ENCODE data around the gene TAF1.
"Not testable (repeated sequence)": the region's sequence is repeated elsewhere in the genome, so short reads cannot be mapped to it uniquely, and the experiment has no call there.

Gene TAF1

GRCh38 chrX:71510161-71510560 lies 144.0 kb downstream of the TAF1 start:
- no peak for DNase-seq (ENCODE audit: low read depth)

GRCh38 chrX:71513731-71514130 lies 147.6 kb downstream of the TAF1 start:
- not testable (repeated sequence) for DNase-seq (ENCODE audit: low read depth)

- no peak for DNase-seq (ENCODE audit: low read depth)
Measured at GRCh38 chrX:71514367-71515037, 148.3 kb downstream of the TAF1 start.

GRCh38 chrX:71515038-71515396 lies 148.9 kb downstream of the TAF1 start:
- no peak for DNase-seq (ENCODE audit: low read depth)

Data from stimulated activated CD4-positive, alpha-beta T cell treated with anti-CD3 and anti-CD28 coated beads, Interleukin-2, amount 100 ng/mL, for 4 hours (primary cell).